RPMI8226 (cell line): ENCODE data around the gene CLEC20A.

Experiments used
- DNase-seq: peaks from one replicate; pipeline ENCODE4 v3.0.0-alpha.2; 2015

Gene CLEC20A

GRCh38 chr1:178496410-178497135 lies at the start of gene CLEC20A:
Gene CLEC20A (minus strand): TSS chr1:178496964. CDS start chr1:178496939, 25 bp downstream.
- DNase-seq: no peak

GRCh38 chr1:178544531-178544930 lies 47.8 kb upstream of the CLEC20A start:
- no peak for DNase-seq

GRCh38 chr1:178543290-178543607 lies 46.5 kb upstream of the CLEC20A start:
- no peak for DNase-seq

- peak; percentile 80 for DNase-seq
Measured at GRCh38 chr1:178542554-178543289, 46.0 kb upstream of the CLEC20A start.

- DNase-seq: peak; percentile 28
Measured at GRCh38 chr1:178541829-178542553, 45.2 kb upstream of the CLEC20A start.

- no peak for DNase-seq
Measured at GRCh38 chr1:178541379-178541778, 44.6 kb upstream of the CLEC20A start.

- DNase-seq: no peak
Measured at GRCh38 chr1:178540646-178541045, 43.9 kb upstream of the CLEC20A start.

- DNase-seq: no peak
Measured at GRCh38 chr1:178540204-178540603, 43.4 kb upstream of the CLEC20A start.

GRCh38 chr1:178539291-178539690 lies 42.5 kb upstream of the CLEC20A start:
- no peak for DNase-seq

- DNase-seq: no peak
Measured at GRCh38 chr1:178538192-178538916, 41.6 kb upstream of the CLEC20A start.

GRCh38 chr1:178537382-178538090 lies 40.8 kb upstream of the CLEC20A start:
- no peak for DNase-seq

- no peak for DNase-seq
Measured at GRCh38 chr1:178536844-178537371, 40.1 kb upstream of the CLEC20A start.

- DNase-seq: no peak
Measured at GRCh38 chr1:178536329-178536728, 39.6 kb upstream of the CLEC20A start.

GRCh38 chr1:178534137-178534868 lies 37.5 kb upstream of the CLEC20A start:
- DNase-seq: peak; percentile 70

- DNase-seq: peak; percentile 9
Measured at GRCh38 chr1:178533121-178533946, 36.6 kb upstream of the CLEC20A start.

GRCh38 chr1:178532392-178532791 lies 35.6 kb upstream of the CLEC20A start:
- DNase-seq: peak; percentile 83

- peak; percentile 55 for DNase-seq
Measured at GRCh38 chr1:178531887-178532286, 35.1 kb upstream of the CLEC20A start.

- DNase-seq: no peak
Measured at GRCh38 chr1:178530502-178530901, 33.7 kb upstream of the CLEC20A start.

GRCh38 chr1:178530037-178530402 lies 33.3 kb upstream of the CLEC20A start:
- DNase-seq: no peak

GRCh38 chr1:178529364-178530036 lies 32.7 kb upstream of the CLEC20A start:
- DNase-seq: no peak
